GM19239 (cell line): ENCODE measurements around the gene DNAH17.

Experiments used
- DNase-seq: peaks from one replicate; pipeline ENCODE4 v3.0.0; 2011; ENCODE audit warnings: low spot score; ENCODE audit not compliant: insufficient read length
- FAIRE-seq: peaks from 2 replicates; lab custom pipeline; 2011; peaks lifted over from hg19 to GRCh38; lab: Jason Lieb, UNC

DNAH17 gene

GRCh38 chr17:78383725-78384471, 193.3 kb downstream of the DNAH17 start:
- FAIRE-seq (peak; percentile 86), DNase-seq (no peak)

GRCh38 chr17:78381601-78382232, 195.5 kb downstream of the DNAH17 start:
- DNase-seq (no peak), FAIRE-seq (peak; percentile 85)

- no peak for FAIRE-seq
- DNase-seq: no peak
Observed at GRCh38 chr17:78380370-78380769, 196.8 kb downstream of the DNAH17 start.

GRCh38 chr17:78379131-78379491, 198.1 kb downstream of the DNAH17 start:
- DNase-seq: no peak
- FAIRE-seq: no peak

GRCh38 chr17:78378225-78379130, 198.7 kb downstream of the DNAH17 start, which contains the start of gene PGS1:
PGS1 (plus strand) TSS chr17:78378649; CDS start chr17:78378666, 17 bp downstream.
- FAIRE-seq: peak; percentile 63

GRCh38 chr17:78377858-78378224, 199.4 kb downstream of the DNAH17 start:
- FAIRE-seq (no peak), DNase-seq (no peak)

More at GRCh38 chr17:78378225-78379130, 198.7 kb downstream of the DNAH17 start, which contains the start of gene PGS1:
- no peak for DNase-seq

- FAIRE-seq (no peak), DNase-seq (no peak)
Observed at GRCh38 chr17:78376161-78376560, 201.0 kb downstream of the DNAH17 start.

GRCh38 chr17:78375401-78376151, 201.6 kb downstream of the DNAH17 start:
- DNase-seq (no peak), FAIRE-seq (no peak)

GRCh38 chr17:78374631-78375274, 202.4 kb downstream of the DNAH17 start:
- DNase-seq: no peak
- FAIRE-seq: no peak

- no peak for DNase-seq
- FAIRE-seq: no peak
Observed at GRCh38 chr17:78374189-78374588, 203.0 kb downstream of the DNAH17 start.
